Testis (tissue), 3 donors: ENCODE results near the gene VAT1. TPM values are rescaled to one million over a fixed set of nuclear protein-coding genes. Genes with fewer than 3 reads are reported as not detected.
A peak's percentile ranks its signal among the peaks of the same experiment; 100 is the strongest.
"Not testable (repeated sequence)": the region's sequence is repeated elsewhere in the genome, so short reads cannot be mapped to it uniquely, and the experiment has no call there.

ENCODE experiments used
- DNase-seq: peaks from one replicate; pipeline ENCODE4 v3.0.0-alpha.2; 2019
- H3K27ac ChIP-seq, 2 donors: fragments of 200-600 bp; sonication (generic); one replicate each; pipeline ENCODE4 v1.5.1; 2019
- H3K27me3 ChIP-seq: fragments of 200-600 bp; sonication (generic); one replicate; pipeline ENCODE4 v1.5.1; 2019
- H3K36me3 ChIP-seq: fragments of 200-600 bp; sonication (generic); one replicate; pipeline ENCODE4 v1.5.1; 2017; ENCODE audit warnings: low read depth; ENCODE audit errors: missing control alignments
- H3K4me1 ChIP-seq: fragments of 200-600 bp; sonication (generic); one replicate; pipeline ENCODE4 v1.5.1; 2019
- H3K4me3 ChIP-seq, 2 donors: fragments of 200-600 bp; sonication (generic); one replicate each; pipeline ENCODE4 v1.5.1; 2017 to 2019
- H3K9me3 ChIP-seq: fragments of 200-600 bp; sonication (generic); one replicate; pipeline ENCODE4 v1.5.1; 2017
- POLR2A ChIP-seq: fragments of 450-650 bp; IDR thresholded peaks from one replicate; pipeline ENCODE4 v1.6.1; 2017; ENCODE audit warnings: antibody characterized with exemption, mild to moderate bottlenecking, moderate library complexity
- WGBS, 2 donors: methylation state at CpG; one replicate each; pipeline ENCODE4 v1.1.5; 2018; 5-methylcytosine and 5-hydroxymethylcytosine counted together
- intact Hi-C: fragments of 100-400 bp; cut with DNase I; formaldehyde crosslinking; loops from one replicate; pipeline ENCODE4 v1.15.1; 2023; ENCODE audit warnings: low total_unique reads
- polyA plus RNA-seq: library from polyadenylated mRNA; stranded (reverse); fragments of 350-450 nt; fragmentation: Illumina TruSeq; extraction: RNeasy Lipid Tissue Mini Kit (QIAGEN cat#74804); gene quantifications from one replicate; pipeline ENCODE4 v1.2.3, GENCODE V29; 2014; ENCODE audit warnings: low read depth, low replicate concordance; ENCODE audit not compliant: insufficient read depth
- total RNA-seq, 2 donors: library from RNA; depleted of rRNA; stranded (reverse); fragments of >200 nt; gene quantifications; one replicate each; pipeline ENCODE4 v1.2.3, GENCODE V29; 2016
- TF ChIP-seq, protein P1 (sequence below), 3 experiments: fragments of 450-650 bp in 2 of 3; fragments of 200-600 bp in 1 of 3; sonication (generic) in 1 of 3; IDR thresholded peaks; one replicate each; pipeline ENCODE4 v1.5.1; 2016 to 2019; ENCODE audit warnings: antibody characterized with exemption in 3 of 3, mild to moderate bottlenecking in 2 of 3, moderate library complexity in 1 of 3

Gene VAT1
- total and polyA plus RNA-seq, 3 donors from 2014 or later: 201 to 277 (median 204) TPM

DNA sequence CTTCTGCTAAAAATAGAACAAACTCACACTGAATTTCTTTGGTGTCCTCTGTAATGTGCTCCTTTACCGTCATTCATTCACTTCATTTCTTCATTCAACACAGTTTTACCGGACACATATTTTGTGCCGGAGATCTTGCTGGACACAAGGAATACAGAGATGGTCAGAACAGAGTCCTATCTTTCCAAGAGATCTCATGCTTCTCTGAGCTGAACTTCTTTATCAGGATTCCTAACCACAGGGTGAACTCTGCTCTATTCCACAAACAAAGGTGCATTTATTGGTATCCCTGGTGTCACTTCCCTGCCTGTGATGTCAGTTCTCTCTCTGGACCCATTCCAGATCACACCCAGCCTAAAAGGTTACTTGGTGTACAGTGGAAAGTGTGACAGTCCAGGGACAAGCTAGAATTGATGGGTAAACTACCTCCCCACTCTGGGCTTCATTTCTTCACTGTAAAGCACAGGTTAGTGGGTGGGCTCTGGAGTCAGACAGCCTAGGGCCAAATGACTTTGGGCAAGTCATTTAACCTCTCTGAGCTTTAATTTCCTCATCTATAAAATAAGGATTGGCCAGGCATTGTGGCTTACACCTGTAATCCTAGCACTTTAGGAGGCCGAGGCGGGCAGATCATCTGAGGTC lies 11.4 kb downstream of the VAT1 start:
- no peak for DNase-seq
- Histone ChIP-seq H3K27ac (peak overlapping the region in 1 of 2 donors; percentile 32), H3K27me3 (no peaks in the 10 kb centered on the region), H3K9me3 (no peaks in the 10 kb centered on the region), H3K36me3 (no peaks in the 10 kb centered on the region), H3K4me3 (no peak overlapping the region), H3K4me1 (peaks cover 47% of the 10 kb centered on the region)
- intact Hi-C loops: no loop called here
- WGBS, 2 donors: 61 to 65% methylated on average over 3 to 5 of the region's 5 CpGs
- TF ChIP-seq POLR2A: no peak
- TF ChIP-seq, protein P1, sequence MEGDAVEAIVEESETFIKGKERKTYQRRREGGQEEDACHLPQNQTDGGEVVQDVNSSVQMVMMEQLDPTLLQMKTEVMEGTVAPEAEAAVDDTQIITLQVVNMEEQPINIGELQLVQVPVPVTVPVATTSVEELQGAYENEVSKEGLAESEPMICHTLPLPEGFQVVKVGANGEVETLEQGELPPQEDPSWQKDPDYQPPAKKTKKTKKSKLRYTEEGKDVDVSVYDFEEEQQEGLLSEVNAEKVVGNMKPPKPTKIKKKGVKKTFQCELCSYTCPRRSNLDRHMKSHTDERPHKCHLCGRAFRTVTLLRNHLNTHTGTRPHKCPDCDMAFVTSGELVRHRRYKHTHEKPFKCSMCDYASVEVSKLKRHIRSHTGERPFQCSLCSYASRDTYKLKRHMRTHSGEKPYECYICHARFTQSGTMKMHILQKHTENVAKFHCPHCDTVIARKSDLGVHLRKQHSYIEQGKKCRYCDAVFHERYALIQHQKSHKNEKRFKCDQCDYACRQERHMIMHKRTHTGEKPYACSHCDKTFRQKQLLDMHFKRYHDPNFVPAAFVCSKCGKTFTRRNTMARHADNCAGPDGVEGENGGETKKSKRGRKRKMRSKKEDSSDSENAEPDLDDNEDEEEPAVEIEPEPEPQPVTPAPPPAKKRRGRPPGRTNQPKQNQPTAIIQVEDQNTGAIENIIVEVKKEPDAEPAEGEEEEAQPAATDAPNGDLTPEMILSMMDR (IDR thresholded peaks at IDR 0.05): no peak

DNA sequence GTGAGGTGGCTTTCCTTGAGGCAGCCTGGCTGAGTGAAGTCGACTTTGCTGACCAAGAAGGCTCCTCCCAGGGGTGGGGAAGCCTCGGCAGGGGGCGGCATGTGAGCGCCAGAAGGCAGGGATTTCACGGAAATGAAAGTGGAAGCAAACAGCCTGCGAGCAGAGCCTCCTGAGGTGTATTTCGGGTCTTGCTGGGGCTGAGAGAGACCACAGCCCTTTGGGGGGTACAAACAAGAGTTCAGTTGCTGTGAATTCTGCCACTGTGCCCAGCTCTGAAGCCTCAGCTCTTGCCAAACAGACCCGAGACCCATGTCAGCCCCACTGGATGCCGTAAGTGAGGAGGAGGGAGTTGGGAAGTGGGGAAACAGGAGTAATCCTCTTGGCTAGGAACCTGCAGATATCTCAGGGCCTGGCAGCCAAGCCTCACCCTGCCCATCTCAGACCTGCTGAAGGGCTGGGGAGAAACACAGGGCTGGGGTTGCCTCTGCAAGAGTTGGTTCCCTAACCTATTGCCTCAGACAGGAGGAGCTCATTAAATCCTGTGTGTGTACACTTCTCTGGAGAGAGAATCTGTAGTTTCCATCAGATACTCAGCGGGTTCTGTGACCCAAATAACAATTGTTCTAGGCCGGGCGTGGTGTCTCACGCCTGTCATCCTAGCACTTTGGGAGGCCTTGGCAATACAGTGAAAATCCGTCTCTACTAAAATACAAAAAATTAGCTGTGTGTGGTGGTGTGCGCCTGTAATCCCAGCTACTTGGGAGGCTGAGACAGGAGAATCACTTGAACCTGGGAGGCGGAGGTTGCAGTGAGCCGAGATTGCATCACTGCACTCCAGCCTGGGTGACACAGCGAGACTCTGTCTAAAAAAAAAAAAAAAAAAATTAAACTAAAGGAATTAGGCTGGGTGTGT lies 15.3 kb downstream of the VAT1 start, which contains the start of gene IFI35:
TSS of gene IFI35 (plus strand) at position 146 of the 913 bp plus-strand sequence. CDS start at position 310, 164 bp downstream.
- Histone ChIP-seq H3K27me3 (no peaks in the 10 kb centered on the region), H3K36me3 (no peaks in the 10 kb centered on the region), H3K9me3 (no peaks in the 10 kb centered on the region), H3K4me3 (peak within 1 kb of the TSS; percentile 57 to 75), H3K27ac (peak within 1 kb of the TSS; percentile 87 to 91), H3K4me1 (peaks cover 20% of the 10 kb centered on the region)
- TF ChIP-seq, protein P1 (IDR thresholded peaks at IDR 0.05): peak in 2 of 3 experiments; percentile 19 to 26
- TF ChIP-seq POLR2A: no peak
- WGBS, 2 donors: 34 to 35% methylated on average over 15 to 18 of the region's 18 CpGs
- DNase-seq: peak; percentile 89
- intact Hi-C loops: no loop called here

DNA sequence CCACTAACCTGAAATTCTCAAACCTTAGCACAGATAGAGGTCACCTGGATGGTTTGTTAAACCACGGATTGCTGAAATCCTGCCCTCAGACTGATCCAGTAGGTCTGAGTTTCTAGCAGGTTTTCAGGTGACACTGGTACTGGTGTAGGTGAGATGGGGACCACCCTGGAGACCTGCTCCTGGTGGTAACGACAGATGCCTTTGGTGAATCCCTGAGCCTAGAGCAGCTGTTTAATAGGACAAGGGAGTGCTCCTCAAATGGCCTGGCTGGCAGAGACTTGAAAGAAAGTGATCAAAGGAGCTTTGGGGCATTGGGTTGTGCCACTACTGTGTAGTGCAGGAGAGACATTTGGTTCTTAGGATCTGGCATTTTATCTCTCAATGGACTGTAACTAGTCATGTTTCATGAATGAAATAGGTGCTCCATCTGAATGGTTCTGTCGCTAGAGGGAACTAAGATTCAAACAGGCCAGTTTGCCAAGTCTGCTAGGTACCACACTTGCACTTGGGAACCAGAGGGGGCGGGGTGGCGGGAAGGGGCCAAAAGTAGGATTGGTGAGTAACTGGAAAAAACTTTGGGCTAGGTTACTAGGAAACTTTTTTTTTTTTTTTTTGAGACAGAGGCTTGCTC lies 18.5 kb downstream of the VAT1 start:
- intact Hi-C loops: no loop called here
- no peak overlapping the region for H3K4me3 ChIP-seq
- no peak overlapping the region for H3K27ac ChIP-seq
- no peaks in the 10 kb centered on the region for H3K27me3 ChIP-seq
- no peak for DNase-seq
- H3K9me3 ChIP-seq: no peaks in the 10 kb centered on the region
- no peaks in the 10 kb centered on the region for H3K36me3 ChIP-seq
- H3K4me1 ChIP-seq: peaks cover 8% of the 10 kb centered on the region
- WGBS, 2 donors: 85 to 93% methylated on average over 5 of the region's 5 CpGs
- no peak for TF ChIP-seq POLR2A
- TF ChIP-seq, protein P1 (IDR thresholded peaks at IDR 0.05): peak in 1 of 3 experiments; percentile 5

DNA sequence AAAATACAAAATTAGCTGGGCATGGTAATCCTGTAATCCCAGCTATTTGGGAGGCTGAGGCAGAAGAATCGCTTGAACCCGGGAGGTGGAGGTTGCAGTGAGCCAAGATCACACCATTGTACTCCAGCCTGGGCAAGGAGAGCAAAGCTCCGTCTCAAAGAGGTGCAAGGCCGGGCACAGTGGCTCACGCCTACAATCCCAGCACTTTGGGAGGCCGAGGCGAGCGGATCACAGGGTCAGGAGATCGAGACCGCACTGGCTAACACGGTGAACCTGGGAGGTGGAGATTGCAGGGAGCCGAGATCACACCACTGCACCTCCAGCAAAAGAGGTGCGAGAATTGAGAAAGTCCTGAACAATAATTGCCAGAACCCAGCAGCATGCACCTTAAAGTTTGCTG lies 21.3 kb downstream of the VAT1 start:
- peaks cover 13% of the 10 kb centered on the region for H3K4me1 ChIP-seq
- H3K9me3 ChIP-seq, H3K27me3 ChIP-seq, H3K36me3 ChIP-seq, intact Hi-C loops, DNase-seq, H3K27ac ChIP-seq, H3K4me3 ChIP-seq: not testable (repeated sequence)
- 94 to 96% methylated on average over 11 to 13 of the region's 13 CpGs for WGBS, 2 donors

DNA sequence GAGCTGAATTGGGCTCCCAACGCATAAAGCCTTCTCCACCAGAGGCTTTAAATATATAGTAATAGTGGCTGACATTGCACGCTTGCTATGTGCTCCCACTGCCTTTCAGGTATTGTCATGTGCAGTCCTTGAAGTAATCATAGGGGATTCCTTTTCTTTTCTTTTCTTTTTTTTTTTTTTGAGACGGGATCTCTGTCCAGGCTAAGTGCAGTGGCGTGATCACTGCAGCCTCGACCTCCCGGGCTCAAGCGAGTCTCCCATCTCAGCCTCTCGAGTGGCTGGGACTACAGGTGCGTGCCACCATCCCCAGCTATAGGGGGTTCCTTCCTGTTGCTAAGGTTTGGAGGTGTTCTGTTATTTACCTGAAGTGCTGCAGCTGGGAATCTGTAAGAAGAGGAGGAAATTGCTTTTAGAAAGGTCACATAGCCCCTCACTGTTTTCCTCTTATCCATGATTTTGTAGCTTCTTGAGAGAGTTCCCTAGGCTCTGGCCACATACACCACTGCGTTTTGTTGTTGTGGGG lies 23.1 kb downstream of the VAT1 start:
- H3K4me3 ChIP-seq: peak overlapping the region; percentile 63 to 82
- intact Hi-C loops: no loop called here
- 5 to 9% methylated on average over 10 of the region's 10 CpGs for WGBS, 2 donors
- no peak for TF ChIP-seq POLR2A
- TF ChIP-seq, protein P1 (IDR thresholded peaks at IDR 0.05): no peak
- no peaks in the 10 kb centered on the region for H3K36me3 ChIP-seq
- H3K9me3 ChIP-seq: no peaks in the 10 kb centered on the region
- H3K27ac ChIP-seq: peak overlapping the region; percentile 21 to 74
- H3K27me3 ChIP-seq: no peaks in the 10 kb centered on the region
- peaks cover 13% of the 10 kb centered on the region for H3K4me1 ChIP-seq
- DNase-seq: no peak
